Body of pancreas (tissue), 4 donors: Measurements from ENCODE around the gene SLC24A3. TPM values are rescaled to one million over a fixed set of nuclear protein-coding genes. Genes with fewer than 3 reads are reported as not detected.

ENCODE experiments used
- ATAC-seq: fragments of 150-250 bp; one replicate; pipeline ENCODE4 v1.9.1; 2016
- DNase-seq, 4 donors: peaks; one replicate each; pipeline ENCODE4 v3.0.0-alpha.2; 2019
- H3K27ac ChIP-seq, 4 donors: fragments of 200-600 bp; sonication (generic); 1 replicate in 3 of 4; 2 replicates in 1 of 4; pipeline versions ENCODE4 v1.5.1 to v1.6.1; 2016 to 2019; ENCODE audit warnings: mild to moderate bottlenecking in 1 of 4, mixed read lengths in 1 of 4, moderate library complexity in 1 of 4
- H3K27me3 ChIP-seq, 2 donors: fragments of 200-600 bp; sonication (generic); one replicate each; pipeline ENCODE4 v1.6.0; 2016; ENCODE audit warnings: mild to moderate bottlenecking in 1 of 2
- H3K36me3 ChIP-seq, 2 donors: fragments of 200-600 bp; sonication (generic); replicated peaks in 1 of 2; 2 replicates each; pipeline ENCODE4 v1.5.1; 2016; ENCODE audit warnings: low read depth in 2 of 2; ENCODE audit not compliant: insufficient read depth in 1 of 2
- H3K4me1 ChIP-seq: fragments of 200-600 bp; sonication (generic); one replicate; pipeline ENCODE4 v1.6.0; 2016
- H3K4me3 ChIP-seq, 2 donors: fragments of 200-600 bp; sonication (generic); 1 replicate in 1 of 2; 2 replicates in 1 of 2; pipeline ENCODE4 v1.5.1; 2016 to 2019
- H3K9me3 ChIP-seq, 3 donors: fragments of 200-600 bp; sonication (generic); 1 replicate in 2 of 3; 2 replicates in 1 of 3; pipeline ENCODE4 v1.5.1; 2016
- CTCF ChIP-seq, 7 experiments: fragments of 450-650 bp in 4 of 7; fragments of 200-600 bp in 3 of 7; sonication (generic) in 3 of 7; IDR thresholded peaks; one replicate each; pipeline ENCODE4 v1.5.1; 2016 to 2019; ENCODE audit warnings: antibody characterized with exemption in 7 of 7
- POLR2A ChIP-seq, 3 donors: fragments of 450-650 bp; IDR thresholded peaks; one replicate each; pipeline ENCODE4 v1.6.1; 2016; ENCODE audit warnings: antibody characterized with exemption in 3 of 3, mild to moderate bottlenecking in 2 of 3
- WGBS, 2 donors: methylation state at CpG; one replicate each; pipeline ENCODE4 v1.1.5; 2017; 5-methylcytosine and 5-hydroxymethylcytosine counted together
- intact Hi-C: fragments of 100-400 bp; cut with DNase I; formaldehyde crosslinking; loops from one replicate; pipeline ENCODE4 v1.15.1; 2023
- total RNA-seq, 2 donors: library from RNA; depleted of rRNA; stranded (reverse); fragments of >200 nt; gene quantifications; one replicate each; pipeline ENCODE4 v1.1.0, GENCODE V29; 2016

Gene SLC24A3
- total RNA-seq, 2 donors from 2014 or later, result 0.66 to 1.0 TPM

- no peaks in the 10 kb centered on the region for H3K9me3 ChIP-seq
- intact Hi-C loops, result no loop called here
- 34 to 45% methylated on average over 5 to 12 of the region's 12 CpGs for WGBS, 2 donors
- no peaks in the 10 kb centered on the region for H3K4me1 ChIP-seq
- peak; percentile 43 to 71 (median 56) for DNase-seq
- no peak overlapping the region for H3K4me3 ChIP-seq
- no peak for TF ChIP-seq POLR2A (IDR thresholded peaks at IDR 0.05)
- TF ChIP-seq CTCF (IDR thresholded peaks at IDR 0.05), result peak; percentile 15 to 68 (median 56)
- ATAC-seq, result no peak
- no peaks in the 10 kb centered on the region for H3K27me3 ChIP-seq
- H3K27ac ChIP-seq, result no peak overlapping the region
- H3K36me3 ChIP-seq, result no peaks in the 10 kb centered on the region
These were observed 371.2 kb downstream of the SLC24A3 start for GRCh38 chr20:19583532-19584175.

GRCh38 chr20:19588241-19588640 lies 375.8 kb downstream of the SLC24A3 start:
- H3K9me3 ChIP-seq, result no peaks in the 10 kb centered on the region
- no peaks in the 10 kb centered on the region for H3K4me1 ChIP-seq
- H3K27ac ChIP-seq, result no peak overlapping the region
- intact Hi-C loops, result no loop called here
- WGBS, 2 donors, result 79 to 87% methylated on average over 4 of the region's 4 CpGs
- TF ChIP-seq CTCF (IDR thresholded peaks at IDR 0.05), result no peak
- no peak for TF ChIP-seq POLR2A (IDR thresholded peaks at IDR 0.05)
- ATAC-seq (no peak), DNase-seq (no peak)
- no peaks in the 10 kb centered on the region for H3K27me3 ChIP-seq
- no peaks in the 10 kb centered on the region for H3K36me3 ChIP-seq
- no peak overlapping the region for H3K4me3 ChIP-seq

- Histone ChIP-seq H3K27me3 (no peaks in the 10 kb centered on the region), H3K9me3 (no peaks in the 10 kb centered on the region), H3K4me3 (no peak overlapping the region), H3K36me3 (no peaks in the 10 kb centered on the region), H3K27ac (no peak overlapping the region), H3K4me1 (no peaks in the 10 kb centered on the region)
- TF ChIP-seq CTCF (IDR thresholded peaks at IDR 0.05) (no peak), POLR2A (IDR thresholded peaks at IDR 0.05) (no peak)
- intact Hi-C loops, result no loop called here
- no peak for DNase-seq
- no peak for ATAC-seq
- WGBS, 2 donors, result 53 to 57% methylated on average over 5 of the region's 5 CpGs
These were observed 376.3 kb downstream of the SLC24A3 start for GRCh38 chr20:19588732-19589131.

- no peak for ATAC-seq
- H3K36me3 ChIP-seq, result no peaks in the 10 kb centered on the region
- WGBS, 2 donors, result 82 to 89% methylated on average over 5 of the region's 5 CpGs
- no peak overlapping the region for H3K27ac ChIP-seq
- no peaks in the 10 kb centered on the region for H3K27me3 ChIP-seq
- DNase-seq, result no peak
- no peak overlapping the region for H3K4me3 ChIP-seq
- intact Hi-C loops, result no loop called here
- TF ChIP-seq CTCF (IDR thresholded peaks at IDR 0.05) (no peak), POLR2A (IDR thresholded peaks at IDR 0.05) (no peak)
- H3K9me3 ChIP-seq, result no peaks in the 10 kb centered on the region
- H3K4me1 ChIP-seq, result no peaks in the 10 kb centered on the region
These were observed 377.4 kb downstream of the SLC24A3 start for GRCh38 chr20:19589787-19590362.

GRCh38 chr20:19590382-19590781 lies 377.9 kb downstream of the SLC24A3 start:
- DNase-seq, result no peak
- Histone ChIP-seq H3K4me3 (no peak overlapping the region), H3K4me1 (no peaks in the 10 kb centered on the region), H3K36me3 (no peaks in the 10 kb centered on the region), H3K27me3 (no peaks in the 10 kb centered on the region), H3K27ac (no peak overlapping the region), H3K9me3 (no peaks in the 10 kb centered on the region)
- 82 to 84% methylated on average over 3 of the region's 3 CpGs for WGBS, 2 donors
- intact Hi-C loops, result no loop called here
- ATAC-seq, result no peak
- TF ChIP-seq CTCF (IDR thresholded peaks at IDR 0.05) (no peak), POLR2A (IDR thresholded peaks at IDR 0.05) (no peak)
